NK-92 treated with Interleukin-12 subunit alpha and Interleukin-12 subunit beta, amount 100 ng/mL, for 24 hours (cell line): ENCODE results near the gene EDIL3.
"Not testable (repeated sequence)": the region's sequence is repeated elsewhere in the genome, so short reads cannot be mapped to it uniquely, and the experiment has no call there.

Source experiments
- DNase-seq: peaks from one replicate; lab custom pipeline; 2025; lab: John Stamatoyannopoulos, UW

The EDIL3 gene

GRCh38 chr5:84378420-84378819, 6.3 kb downstream of the EDIL3 start:
- DNase-seq, result no peak

GRCh38 chr5:84376346-84376745, 8.3 kb downstream of the EDIL3 start:
- no peak for DNase-seq

GRCh38 chr5:84374568-84374967, 10.1 kb downstream of the EDIL3 start:
- no peak for DNase-seq

- DNase-seq, result no peak
Measured at GRCh38 chr5:84373506-84373905, 11.2 kb downstream of the EDIL3 start.

- no peak for DNase-seq
Measured at GRCh38 chr5:84372066-84372695, 12.5 kb downstream of the EDIL3 start.

- no peak for DNase-seq
Measured at GRCh38 chr5:84370176-84370575, 14.5 kb downstream of the EDIL3 start.

- no peak for DNase-seq
Measured at GRCh38 chr5:84364043-84364442, 20.6 kb downstream of the EDIL3 start.

GRCh38 chr5:84362061-84362720, 22.5 kb downstream of the EDIL3 start:
- DNase-seq, result no peak

- DNase-seq, result no peak
Measured at GRCh38 chr5:84361572-84361971, 23.1 kb downstream of the EDIL3 start.

- no peak for DNase-seq
Measured at GRCh38 chr5:84360056-84360455, 24.6 kb downstream of the EDIL3 start.

GRCh38 chr5:84354101-84354500, 30.6 kb downstream of the EDIL3 start:
- no peak for DNase-seq

GRCh38 chr5:84344788-84345187, 39.9 kb downstream of the EDIL3 start:
- no peak for DNase-seq

GRCh38 chr5:84343171-84343570, 41.5 kb downstream of the EDIL3 start:
- no peak for DNase-seq

- DNase-seq, result no peak
Measured at GRCh38 chr5:84332106-84332505, 52.6 kb downstream of the EDIL3 start.

- DNase-seq, result no peak
Measured at GRCh38 chr5:84327591-84327990, 57.1 kb downstream of the EDIL3 start.

GRCh38 chr5:84322646-84323045, 62.0 kb downstream of the EDIL3 start:
- DNase-seq, result no peak

GRCh38 chr5:84317826-84318225, 66.9 kb downstream of the EDIL3 start:
- not testable (repeated sequence) for DNase-seq

- not testable (repeated sequence) for DNase-seq
Measured at GRCh38 chr5:84312280-84312679, 72.4 kb downstream of the EDIL3 start.

GRCh38 chr5:84309850-84310249, 74.8 kb downstream of the EDIL3 start:
- DNase-seq, result not testable (repeated sequence)

GRCh38 chr5:84306601-84307000, 78.1 kb downstream of the EDIL3 start:
- no peak for DNase-seq

- no peak for DNase-seq
Measured at GRCh38 chr5:84304599-84304998, 80.1 kb downstream of the EDIL3 start.

- no peak for DNase-seq
Measured at GRCh38 chr5:84303315-84303714, 81.4 kb downstream of the EDIL3 start.

GRCh38 chr5:84301535-84301934, 83.1 kb downstream of the EDIL3 start:
- no peak for DNase-seq

GRCh38 chr5:84299959-84300358, 84.7 kb downstream of the EDIL3 start:
- no peak for DNase-seq
